HEK293 (cell line): ENCODE data around the gene PHGDH.

Experiments
- HOXA7 ChIP-seq: sonication (generic); formaldehyde crosslinking; IDR thresholded peaks from 2 replicates; pipeline ENCODE4 v1.8.1; 2022; ENCODE audit warnings: missing genetic modification reagents, borderline replicate concordance
- KLF17 ChIP-seq: fragments of 450-650 bp; formaldehyde crosslinking; IDR thresholded peaks from 2 replicates; pipeline ENCODE4 v1.5.1; 2016; ENCODE audit warnings: missing biosample characterization, missing genetic modification characterization
- KLF7 ChIP-seq: fragments of 450-650 bp; formaldehyde crosslinking; IDR thresholded peaks from 2 replicates; pipeline ENCODE4 v1.5.1; 2016; ENCODE audit warnings: missing biosample characterization, missing genetic modification characterization, borderline replicate concordance
- OSR2 ChIP-seq: fragments of 450-650 bp; formaldehyde crosslinking; IDR thresholded peaks from 2 replicates; pipeline ENCODE4 v1.5.1; 2016; ENCODE audit warnings: missing biosample characterization, missing genetic modification characterization
- OVOL3 ChIP-seq: fragments of 450-650 bp; formaldehyde crosslinking; IDR thresholded peaks from 2 replicates; pipeline ENCODE4 v1.5.1; 2016; ENCODE audit warnings: missing biosample characterization, missing genetic modification characterization
- PRDM1 ChIP-seq: fragments of 450-650 bp; formaldehyde crosslinking; IDR thresholded peaks from 2 replicates; pipeline ENCODE4; 2016; ENCODE audit warnings: missing biosample characterization, missing genetic modification characterization
- PRDM10 ChIP-seq: fragments of 450-650 bp; formaldehyde crosslinking; IDR thresholded peaks from 2 replicates; pipeline ENCODE4 v1.5.1; 2016; ENCODE audit warnings: missing biosample characterization, missing genetic modification characterization
- TRIM28 ChIP-seq: IDR thresholded peaks from 2 replicates; pipeline ENCODE4 v1.6.1; 2011; ENCODE audit warnings: low read length, control low read depth, borderline replicate concordance
- ZBTB20 ChIP-seq: fragments of 450-650 bp; formaldehyde crosslinking; IDR thresholded peaks from 2 replicates; pipeline ENCODE4 v1.5.1; 2016; ENCODE audit warnings: missing biosample characterization, missing genetic modification characterization
- ZBTB48 ChIP-seq: fragments of 450-650 bp; formaldehyde crosslinking; IDR thresholded peaks from 2 replicates; pipeline ENCODE4 v1.5.1; 2016; ENCODE audit warnings: missing biosample characterization, missing genetic modification characterization
- ZFP3 ChIP-seq: fragments of 450-650 bp; formaldehyde crosslinking; IDR thresholded peaks from 2 replicates; pipeline ENCODE4 v1.5.1; 2016; ENCODE audit warnings: low read depth, missing biosample characterization, missing genetic modification characterization
- ZIC2 ChIP-seq: fragments of 450-650 bp; formaldehyde crosslinking; IDR thresholded peaks from 2 replicates; pipeline ENCODE4 v1.5.1; 2016; ENCODE audit warnings: missing biosample characterization, missing genetic modification characterization
- ZNF133 ChIP-seq: fragments of 450-650 bp; formaldehyde crosslinking; IDR thresholded peaks from 2 replicates; pipeline ENCODE4 v1.5.1; 2016; ENCODE audit warnings: missing biosample characterization, missing genetic modification characterization
- ZNF16 ChIP-seq: fragments of 450-650 bp; formaldehyde crosslinking; IDR thresholded peaks from 2 replicates; pipeline ENCODE4 v1.5.1; 2016; ENCODE audit warnings: low read depth, missing biosample characterization, missing genetic modification characterization
- ZNF175 ChIP-seq: fragments of 450-650 bp; formaldehyde crosslinking; IDR thresholded peaks from 2 replicates; pipeline ENCODE4 v1.5.1; 2016; ENCODE audit warnings: missing biosample characterization, missing genetic modification characterization
- ZNF18 ChIP-seq: fragments of 450-650 bp; formaldehyde crosslinking; IDR thresholded peaks from 2 replicates; pipeline ENCODE4 v1.5.1; 2016; ENCODE audit warnings: missing biosample characterization, missing genetic modification characterization
- ZNF221 ChIP-seq: fragments of 450-650 bp; formaldehyde crosslinking; IDR thresholded peaks from 2 replicates; pipeline ENCODE4 v1.5.1; 2017; ENCODE audit warnings: missing biosample characterization, missing genetic modification characterization, borderline replicate concordance
- ZNF223 ChIP-seq: fragments of 450-650 bp; formaldehyde crosslinking; IDR thresholded peaks from 2 replicates; pipeline ENCODE4 v1.5.1; 2016; ENCODE audit warnings: missing biosample characterization, missing genetic modification characterization
- ZNF239 ChIP-seq: fragments of 450-650 bp; formaldehyde crosslinking; IDR thresholded peaks from 2 replicates; pipeline ENCODE4 v1.5.1; 2016; ENCODE audit warnings: missing biosample characterization, missing genetic modification characterization
- ZNF24 ChIP-seq: fragments of 450-650 bp; formaldehyde crosslinking; IDR thresholded peaks from 2 replicates; pipeline ENCODE4 v1.5.1; 2016; ENCODE audit warnings: missing biosample characterization, missing genetic modification characterization
- ZNF266 ChIP-seq: fragments of 450-650 bp; formaldehyde crosslinking; IDR thresholded peaks from 2 replicates; pipeline ENCODE4 v1.5.1; 2016; ENCODE audit warnings: missing biosample characterization, missing genetic modification characterization, low read depth
- ZNF302 ChIP-seq: fragments of 450-650 bp; formaldehyde crosslinking; IDR thresholded peaks from 2 replicates; pipeline ENCODE4 v1.5.1; 2016; ENCODE audit warnings: missing biosample characterization, missing genetic modification characterization, low read depth
- ZNF335 ChIP-seq: fragments of 450-650 bp; formaldehyde crosslinking; conservative IDR thresholded peaks from 2 replicates; pipeline ENCODE4 v1.5.1; 2016; ENCODE audit warnings: missing biosample characterization, missing genetic modification characterization
- ZNF354C ChIP-seq: fragments of 450-650 bp; formaldehyde crosslinking; IDR thresholded peaks from 2 replicates; pipeline ENCODE4 v1.5.1; 2016; ENCODE audit warnings: missing biosample characterization, missing genetic modification characterization, low read depth, borderline replicate concordance
- ZNF423 ChIP-seq: fragments of 450-650 bp; formaldehyde crosslinking; IDR thresholded peaks from 2 replicates; pipeline ENCODE4 v1.5.1; 2016; ENCODE audit warnings: missing biosample characterization, missing genetic modification characterization
- ZNF560 ChIP-seq: fragments of 450-650 bp; formaldehyde crosslinking; IDR thresholded peaks from 2 replicates; pipeline ENCODE4 v1.5.1; 2017; ENCODE audit warnings: missing biosample characterization, missing genetic modification characterization, borderline replicate concordance
- ZNF639 ChIP-seq: fragments of 450-650 bp; formaldehyde crosslinking; IDR thresholded peaks from 2 replicates; pipeline ENCODE4 v1.5.1; 2016; ENCODE audit warnings: missing biosample characterization, missing genetic modification characterization
- ZNF707 ChIP-seq: fragments of 450-650 bp; formaldehyde crosslinking; IDR thresholded peaks from 2 replicates; pipeline ENCODE4 v1.5.1; 2016; ENCODE audit warnings: missing biosample characterization, missing genetic modification characterization
- ZNF747 ChIP-seq: fragments of 450-650 bp; formaldehyde crosslinking; IDR thresholded peaks from 2 replicates; pipeline ENCODE4 v1.5.1; 2016; ENCODE audit warnings: missing biosample characterization, missing genetic modification characterization
- ZNF768 ChIP-seq: fragments of 450-650 bp; formaldehyde crosslinking; IDR thresholded peaks from 2 replicates; pipeline ENCODE4 v1.5.1; 2018; ENCODE audit warnings: missing biosample characterization, mild to moderate bottlenecking, missing genetic modification characterization
- ZNF843 ChIP-seq: fragments of 450-650 bp; formaldehyde crosslinking; IDR thresholded peaks from 2 replicates; pipeline ENCODE4 v1.5.1; 2016; ENCODE audit warnings: missing biosample characterization, missing genetic modification characterization
- ZSCAN5A ChIP-seq: fragments of 450-650 bp; formaldehyde crosslinking; IDR thresholded peaks from 2 replicates; pipeline ENCODE4 v1.5.1; 2016; ENCODE audit warnings: missing biosample characterization, missing genetic modification characterization
- ZXDB ChIP-seq: fragments of 450-650 bp; formaldehyde crosslinking; IDR thresholded peaks from 2 replicates; pipeline ENCODE4 v1.5.1; 2016; ENCODE audit warnings: missing biosample characterization, missing genetic modification characterization

Gene PHGDH

GRCh38 chr1:119712342-119713038 lies 756 bp downstream of the PHGDH start (continued):
- TF ChIP-seq KLF17 (tag by site-specific recombination), result no peak
- TF ChIP-seq TRIM28, result no peak
- TF ChIP-seq OSR2 (tag by site-specific recombination), result no peak
- 0 out of 2 replicates have a peak, but pooled peaks have one; percentile 5 for TF ChIP-seq ZIC2 (tag by site-specific recombination)
- TF ChIP-seq ZNF223, result no peak
- no peak for TF ChIP-seq ZNF707
- TF ChIP-seq ZSCAN5A (tag by site-specific recombination), result no peak
- TF ChIP-seq ZNF266 (tag by site-specific recombination), result no peak
- TF ChIP-seq ZFP3 (tag by site-specific recombination), result no peak
- no peak for TF ChIP-seq ZNF18 (tag by site-specific recombination)
- TF ChIP-seq ZNF24 (tag by site-specific recombination), result no peak
- no peak for TF ChIP-seq ZNF335 (tag by site-specific recombination)
- no peak for TF ChIP-seq ZNF239
- TF ChIP-seq ZNF354C (tag by site-specific recombination), result no peak
- TF ChIP-seq ZNF768 (tag by site-specific recombination), result no peak
- no peak for TF ChIP-seq OVOL3 (tag by site-specific recombination)
- TF ChIP-seq ZNF302 (tag by site-specific recombination), result no peak
- TF ChIP-seq ZNF221 (tag by site-specific recombination), result no peak
- TF ChIP-seq ZNF560 (tag by site-specific recombination), result no peak
- no peak for TF ChIP-seq ZNF747 (tag by site-specific recombination)
- no peak for TF ChIP-seq ZNF16 (tag by site-specific recombination)
- TF ChIP-seq ZNF639 (tag by site-specific recombination), result no peak
- no peak for TF ChIP-seq ZNF133
- TF ChIP-seq ZBTB20 (tag by site-specific recombination), result peak; percentile 41; the same call in 1 of the 2 replicates
- TF ChIP-seq PRDM10 (tag by site-specific recombination), result peak; percentile 81
- TF ChIP-seq ZNF423, result no peak
- TF ChIP-seq ZNF843 (tag by site-specific recombination), result no peak
- TF ChIP-seq KLF7, result no peak; the same call in 1 of the 2 replicates
- no peak for TF ChIP-seq ZNF175 (tag by site-specific recombination)
- no peak for TF ChIP-seq HOXA7 (CRISPR knock-in tag)
- TF ChIP-seq ZBTB48 (tag by site-specific recombination), result 0 out of 2 replicates have a peak, but pooled peaks have one; percentile 2
- TF ChIP-seq ZXDB (tag by site-specific recombination), result no peak
- TF ChIP-seq PRDM1 (tag by site-specific recombination), result no peak
